ENCODE measurements around the gene TIGD6. TPM values are rescaled to one million over a fixed set of nuclear protein-coding genes. Genes with fewer than 3 reads are reported as not detected.

TIGD6 gene
- total RNA-seq, 6 donors from 2014 or later: 2.2 to 6.3 (median 4.1) TPM

DNA sequence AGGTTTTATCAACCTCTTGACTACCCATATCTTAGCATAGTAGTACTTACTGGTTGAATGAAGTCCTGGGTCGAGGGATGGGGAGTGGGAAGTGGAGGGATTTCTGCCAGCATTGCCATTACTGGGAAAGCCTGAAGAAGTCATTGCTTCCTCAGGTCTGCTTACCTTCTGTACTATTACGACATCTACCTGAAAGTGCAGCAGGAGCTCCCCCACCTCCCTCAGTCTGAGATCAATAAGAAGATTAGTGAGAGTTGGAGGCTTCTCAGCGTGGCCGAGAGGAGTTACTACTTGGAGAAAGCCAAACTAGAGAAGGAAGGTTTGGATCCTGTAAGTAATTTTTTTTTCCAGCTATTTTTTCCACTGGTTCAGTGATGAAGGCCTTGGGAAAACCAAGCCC, 5.9 kb upstream of the TIGD6 start:
- WGBS, 2 donors: 89 to 98% methylated on average over 4 of the region's 4 CpGs
- H3K4me3 ChIP-seq: no peak overlapping the region
- H3K27me3 ChIP-seq: no peaks in the 10 kb centered on the region
- no peak overlapping the region for H3K27ac ChIP-seq
- peaks cover 17 to 26% (median 24%) of the 10 kb centered on the region in 4 donors for H3K4me1 ChIP-seq
- no peaks in the 10 kb centered on the region for H3K9me3 ChIP-seq
- peaks cover 11 to 65% (median 31%) of the 10 kb centered on the region in 4 donors for H3K36me3 ChIP-seq
- no peak for TF ChIP-seq POLR2AphosphoS5 (IDR thresholded peaks at IDR 0.05)
- no peak for TF ChIP-seq EP300 (IDR thresholded peaks at IDR 0.05)
- no peak for TF ChIP-seq POLR2A (IDR thresholded peaks at IDR 0.05)
- TF ChIP-seq, protein P1, sequence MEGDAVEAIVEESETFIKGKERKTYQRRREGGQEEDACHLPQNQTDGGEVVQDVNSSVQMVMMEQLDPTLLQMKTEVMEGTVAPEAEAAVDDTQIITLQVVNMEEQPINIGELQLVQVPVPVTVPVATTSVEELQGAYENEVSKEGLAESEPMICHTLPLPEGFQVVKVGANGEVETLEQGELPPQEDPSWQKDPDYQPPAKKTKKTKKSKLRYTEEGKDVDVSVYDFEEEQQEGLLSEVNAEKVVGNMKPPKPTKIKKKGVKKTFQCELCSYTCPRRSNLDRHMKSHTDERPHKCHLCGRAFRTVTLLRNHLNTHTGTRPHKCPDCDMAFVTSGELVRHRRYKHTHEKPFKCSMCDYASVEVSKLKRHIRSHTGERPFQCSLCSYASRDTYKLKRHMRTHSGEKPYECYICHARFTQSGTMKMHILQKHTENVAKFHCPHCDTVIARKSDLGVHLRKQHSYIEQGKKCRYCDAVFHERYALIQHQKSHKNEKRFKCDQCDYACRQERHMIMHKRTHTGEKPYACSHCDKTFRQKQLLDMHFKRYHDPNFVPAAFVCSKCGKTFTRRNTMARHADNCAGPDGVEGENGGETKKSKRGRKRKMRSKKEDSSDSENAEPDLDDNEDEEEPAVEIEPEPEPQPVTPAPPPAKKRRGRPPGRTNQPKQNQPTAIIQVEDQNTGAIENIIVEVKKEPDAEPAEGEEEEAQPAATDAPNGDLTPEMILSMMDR (IDR thresholded peaks at IDR 0.05): no peak
- ATAC-seq (ENCODE audit: low FRiP score in 2 of 2): no peak
- no peak for DNase-seq

DNA sequence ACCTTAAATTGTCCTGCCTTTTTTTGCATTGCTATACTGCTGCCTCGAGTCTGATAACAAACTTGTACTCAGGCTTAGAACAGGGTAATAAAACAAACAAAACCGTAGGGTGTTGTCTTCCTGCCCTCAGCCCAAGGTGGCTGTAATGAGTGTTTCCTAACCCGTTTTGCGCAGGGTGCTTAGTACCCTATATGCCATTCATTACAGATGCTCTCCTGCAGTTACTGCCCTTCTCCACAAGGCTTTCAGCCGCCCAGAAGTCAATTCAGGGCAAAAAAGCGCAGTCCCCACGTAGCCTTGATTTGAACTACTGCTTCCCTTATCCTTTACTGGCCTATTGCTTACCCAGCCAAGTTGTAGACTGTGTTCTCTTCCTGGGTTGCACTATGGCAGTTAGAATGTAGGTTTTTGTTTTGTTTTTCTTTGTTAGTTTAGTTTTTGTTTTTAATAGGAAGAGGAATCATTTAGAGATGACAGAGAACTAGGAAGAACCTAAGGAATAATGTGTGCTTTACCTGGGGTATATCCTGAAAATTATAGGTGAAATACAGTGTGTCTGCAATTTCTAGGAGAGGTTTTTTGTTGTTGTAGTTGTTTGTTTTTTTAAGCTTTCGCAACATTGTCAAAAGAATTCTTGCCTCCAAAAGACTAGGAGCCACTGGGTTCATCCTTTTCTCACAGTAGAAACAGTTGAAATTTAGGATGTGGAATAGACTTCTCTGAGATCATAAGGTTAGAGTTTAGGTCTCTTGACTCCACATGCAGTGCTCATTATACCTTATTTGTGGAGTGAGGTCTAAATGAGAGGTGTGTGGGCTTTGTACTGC, 1.4 kb upstream of the TIGD6 start:
- H3K27me3 ChIP-seq: no peaks in the 10 kb centered on the region
- peaks cover 0 to 22% (median 8%) of the 10 kb centered on the region in 4 donors for H3K36me3 ChIP-seq
- peak overlapping the region; percentile 91 to 97 (median 95) for H3K27ac ChIP-seq
- DNase-seq: peak in 1 of 2 donors; percentile 57
- ATAC-seq (ENCODE audit: low FRiP score in 2 of 2): peak; percentile 73 to 78
- H3K4me1 ChIP-seq: peaks cover 23 to 37% (median 31%) of the 10 kb centered on the region in 4 donors
- TF ChIP-seq, protein P1 (IDR thresholded peaks at IDR 0.05): peak; percentile 57 to 74 (median 61)
- TF ChIP-seq POLR2A (IDR thresholded peaks at IDR 0.05): no peak
- no peaks in the 10 kb centered on the region for H3K9me3 ChIP-seq
- WGBS, 2 donors: 11 to 12% methylated on average over 8 of the region's 8 CpGs
- peak overlapping the region; percentile 80 to 94 (median 81) for H3K4me3 ChIP-seq

DNA sequence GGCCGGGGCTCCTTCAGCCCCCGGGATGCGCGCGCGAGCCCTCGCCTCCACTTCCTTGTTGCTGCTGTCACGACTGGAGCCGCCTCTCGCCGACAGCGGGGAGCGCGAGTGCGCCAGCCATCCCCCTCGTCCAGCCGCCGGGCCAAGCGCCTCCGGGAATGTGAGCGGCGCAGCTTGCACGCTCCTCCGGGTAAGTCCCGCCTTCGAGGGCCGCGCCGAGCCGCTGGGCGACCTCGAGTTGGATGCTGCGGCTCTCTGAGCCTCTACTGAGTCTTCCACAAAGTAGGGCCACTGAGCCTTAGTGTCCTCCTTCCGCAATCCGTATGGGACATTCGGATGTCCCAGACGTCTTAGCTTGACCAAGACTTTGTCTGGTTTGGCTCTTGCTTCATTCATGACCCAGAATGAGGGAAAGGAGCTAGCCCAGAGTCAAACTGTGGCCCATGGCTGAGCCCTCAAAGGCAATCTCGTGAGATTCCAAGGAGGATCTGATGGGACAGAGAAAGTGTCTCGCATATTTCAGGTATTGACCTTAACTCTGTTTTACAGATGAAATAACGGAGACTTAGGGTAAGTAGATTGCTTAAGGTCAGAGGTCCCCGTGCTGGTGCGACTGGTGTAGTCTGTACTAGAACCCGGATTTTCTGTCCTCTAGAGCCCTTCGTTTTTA, 671 bp upstream of the TIGD6 start:
- DNase-seq (peak; percentile 58 to 93), ATAC-seq (ENCODE audit: low FRiP score in 2 of 2) (peak; percentile 72 to 80)
- peaks cover 0 to 17% (median 5%) of the 10 kb centered on the region in 4 donors for H3K36me3 ChIP-seq
- H3K9me3 ChIP-seq: no peaks in the 10 kb centered on the region
- peaks cover 23 to 37% (median 31%) of the 10 kb centered on the region in 4 donors for H3K4me1 ChIP-seq
- H3K4me3 ChIP-seq: peak overlapping the region; percentile 80 to 94 (median 81)
- no peak for TF ChIP-seq POLR2AphosphoS5 (IDR thresholded peaks at IDR 0.05)
- no peak for TF ChIP-seq EP300 (IDR thresholded peaks at IDR 0.05)
- TF ChIP-seq POLR2A (IDR thresholded peaks at IDR 0.05): no peak
- TF ChIP-seq, protein P1 (IDR thresholded peaks at IDR 0.05): no peak
- WGBS, 2 donors: 1% methylated on average over 19 to 37 of the region's 44 CpGs
- peak overlapping the region; percentile 91 to 97 (median 95) for H3K27ac ChIP-seq
- H3K27me3 ChIP-seq: no peaks in the 10 kb centered on the region

DNA sequence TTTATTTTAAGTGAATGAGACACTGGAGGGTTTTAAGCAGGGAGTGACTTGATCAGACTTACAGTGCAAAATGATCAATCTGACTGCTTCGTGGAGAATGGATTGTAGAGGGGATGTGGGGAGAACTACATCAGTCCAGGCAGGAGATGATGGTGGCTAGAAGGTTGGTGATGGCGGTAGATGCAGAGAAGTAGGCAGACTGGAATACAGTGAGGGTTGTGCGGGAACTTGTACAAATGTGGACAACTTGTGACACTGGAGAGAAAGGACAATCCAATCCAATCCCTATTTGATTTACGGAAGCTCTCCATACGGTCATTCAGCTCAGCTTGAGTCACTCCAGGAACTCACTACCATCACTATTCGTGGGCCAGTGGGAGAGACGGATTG, 593 bp downstream of the TIGD6 start:
- no peak for DNase-seq

DNA sequence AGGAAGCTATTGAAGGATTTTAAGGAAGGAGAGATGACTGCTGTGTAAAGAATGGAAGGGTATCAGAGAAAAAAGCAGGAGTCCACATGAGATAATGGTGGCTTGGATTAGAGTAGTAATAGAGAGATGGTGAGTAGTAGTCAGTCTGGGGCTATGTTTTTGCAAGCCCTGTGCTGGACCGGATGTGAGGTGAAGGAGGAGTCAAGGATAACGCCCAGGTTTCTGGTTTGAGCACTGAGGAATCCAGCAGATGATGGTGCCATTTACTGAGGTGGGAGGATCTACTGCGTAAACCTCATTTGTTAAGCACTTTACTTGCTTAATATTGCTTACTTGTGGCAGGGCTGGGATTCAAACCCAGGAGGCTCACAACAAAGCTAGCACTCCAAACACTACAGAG, 1.1 kb downstream of the TIGD6 start:
- H3K27ac ChIP-seq: peak overlapping the region in 3 of 4 donors; percentile 94 to 97 (median 96)
- peaks cover 23 to 37% (median 27%) of the 10 kb centered on the region in 4 donors for H3K4me1 ChIP-seq
- no peaks in the 10 kb centered on the region for H3K9me3 ChIP-seq
- H3K27me3 ChIP-seq: no peaks in the 10 kb centered on the region
- no peak for DNase-seq
- peak overlapping the region in 2 of 4 donors; percentile 80 to 82 for H3K4me3 ChIP-seq
- 83 to 88% methylated on average over 3 of the region's 3 CpGs for WGBS, 2 donors
- ATAC-seq (ENCODE audit: low FRiP score in 2 of 2): no peak
- H3K36me3 ChIP-seq: peaks cover 0 to 16% (median 8%) of the 10 kb centered on the region in 4 donors
- TF ChIP-seq, protein P1 (IDR thresholded peaks at IDR 0.05): no peak
- TF ChIP-seq POLR2A (IDR thresholded peaks at IDR 0.05) (no peak), POLR2AphosphoS5 (IDR thresholded peaks at IDR 0.05) (no peak), EP300 (IDR thresholded peaks at IDR 0.05) (no peak)

More for the DNA sequence above, 593 bp downstream of the TIGD6 start:
- 16 to 33% methylated on average over 7 of the region's 7 CpGs for WGBS, 2 donors
- ATAC-seq (ENCODE audit: low FRiP score in 2 of 2): no peak
- TF ChIP-seq EP300 (IDR thresholded peaks at IDR 0.05) (no peak), POLR2A (IDR thresholded peaks at IDR 0.05) (no peak)
- Histone ChIP-seq H3K4me3 (peak overlapping the region; percentile 80 to 94 (median 81)), H3K9me3 (no peaks in the 10 kb centered on the region), H3K27ac (peak overlapping the region; percentile 91 to 97 (median 95)), H3K36me3 (peaks cover 0 to 17% (median 6%) of the 10 kb centered on the region in 4 donors), H3K4me1 (peaks cover 23 to 37% (median 29%) of the 10 kb centered on the region in 4 donors), H3K27me3 (no peaks in the 10 kb centered on the region)
